Neutrophil (primary cell): ENCODE data around the gene CEP120.

Experiments
- H3K27ac ChIP-seq: fragments of 200-600 bp; sonication (generic); 2 replicates; pipeline ENCODE4 v1.5.1; 2016; ENCODE audit warnings: mild to moderate bottlenecking, moderate library complexity
- H3K27me3 ChIP-seq: fragments of 200-600 bp; sonication (generic); 2 replicates; pipeline ENCODE4 v1.6.0; 2016; ENCODE audit warnings: mild to moderate bottlenecking
- H3K36me3 ChIP-seq: fragments of 200-600 bp; sonication (generic); 2 replicates; pipeline ENCODE4 v1.5.1; 2017
- H3K4me1 ChIP-seq, 2 experiments: fragments of 200-600 bp in 1 of 2; sonication (generic) in 1 of 2; 1 replicate in 1 of 2; 2 replicates in 1 of 2; pipeline versions ENCODE4 v1.5.1 to v1.6.1; 2013 to 2016; ENCODE audit warnings: low read depth in 1 of 2, low read length in 1 of 2, mild to moderate bottlenecking in 1 of 2, moderate library complexity in 1 of 2; ENCODE audit not compliant: control insufficient read depth in 1 of 2, insufficient read depth in 1 of 2
- H3K4me3 ChIP-seq, 2 experiments: fragments of 200-600 bp in 1 of 2; sonication (generic) in 1 of 2; 1 replicate in 1 of 2; 2 replicates in 1 of 2; pipeline ENCODE4 v1.5.1; 2013 to 2016; ENCODE audit warnings: low read depth in 1 of 2, low read length in 1 of 2, mild to moderate bottlenecking in 1 of 2, moderate library complexity in 1 of 2
- H3K9me3 ChIP-seq: fragments of 200-600 bp; sonication (generic); 2 replicates; pipeline ENCODE4 v1.5.1; 2016
- TF ChIP-seq, protein P1 (sequence below): fragments of 200-600 bp; sonication (generic); IDR thresholded peaks from 2 replicates; pipeline ENCODE4 v1.5.1; 2016; ENCODE audit warnings: antibody characterized with exemption

Gene CEP120

DNA sequence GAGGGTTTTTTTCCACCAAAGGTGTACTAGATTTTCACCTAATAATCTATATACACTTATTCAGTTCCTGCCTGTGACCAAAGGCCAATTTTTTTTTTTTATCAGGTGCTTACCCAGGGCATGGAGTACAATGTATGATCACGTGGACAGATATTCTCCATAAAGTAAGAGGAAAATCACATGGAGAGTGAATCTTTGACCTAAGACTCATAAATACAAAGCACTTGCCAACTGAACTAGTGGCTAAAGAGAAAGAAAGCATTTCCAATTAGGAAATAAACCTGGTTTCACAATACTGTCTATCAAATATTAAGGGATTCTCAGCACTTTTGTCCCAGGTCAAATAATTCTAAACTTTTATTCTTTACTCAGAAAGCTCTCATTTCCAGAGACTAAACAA lies 33.0 kb upstream of the CEP120 start:
- Histone ChIP-seq H3K4me3 (no peak overlapping the region), H3K27me3 (no peaks in the 10 kb centered on the region), H3K27ac (no peak overlapping the region), H3K9me3 (no peaks in the 10 kb centered on the region), H3K36me3 (no peaks in the 10 kb centered on the region), H3K4me1 (no peaks in the 10 kb centered on the region)
- TF ChIP-seq, protein P1, sequence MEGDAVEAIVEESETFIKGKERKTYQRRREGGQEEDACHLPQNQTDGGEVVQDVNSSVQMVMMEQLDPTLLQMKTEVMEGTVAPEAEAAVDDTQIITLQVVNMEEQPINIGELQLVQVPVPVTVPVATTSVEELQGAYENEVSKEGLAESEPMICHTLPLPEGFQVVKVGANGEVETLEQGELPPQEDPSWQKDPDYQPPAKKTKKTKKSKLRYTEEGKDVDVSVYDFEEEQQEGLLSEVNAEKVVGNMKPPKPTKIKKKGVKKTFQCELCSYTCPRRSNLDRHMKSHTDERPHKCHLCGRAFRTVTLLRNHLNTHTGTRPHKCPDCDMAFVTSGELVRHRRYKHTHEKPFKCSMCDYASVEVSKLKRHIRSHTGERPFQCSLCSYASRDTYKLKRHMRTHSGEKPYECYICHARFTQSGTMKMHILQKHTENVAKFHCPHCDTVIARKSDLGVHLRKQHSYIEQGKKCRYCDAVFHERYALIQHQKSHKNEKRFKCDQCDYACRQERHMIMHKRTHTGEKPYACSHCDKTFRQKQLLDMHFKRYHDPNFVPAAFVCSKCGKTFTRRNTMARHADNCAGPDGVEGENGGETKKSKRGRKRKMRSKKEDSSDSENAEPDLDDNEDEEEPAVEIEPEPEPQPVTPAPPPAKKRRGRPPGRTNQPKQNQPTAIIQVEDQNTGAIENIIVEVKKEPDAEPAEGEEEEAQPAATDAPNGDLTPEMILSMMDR: no peak

DNA sequence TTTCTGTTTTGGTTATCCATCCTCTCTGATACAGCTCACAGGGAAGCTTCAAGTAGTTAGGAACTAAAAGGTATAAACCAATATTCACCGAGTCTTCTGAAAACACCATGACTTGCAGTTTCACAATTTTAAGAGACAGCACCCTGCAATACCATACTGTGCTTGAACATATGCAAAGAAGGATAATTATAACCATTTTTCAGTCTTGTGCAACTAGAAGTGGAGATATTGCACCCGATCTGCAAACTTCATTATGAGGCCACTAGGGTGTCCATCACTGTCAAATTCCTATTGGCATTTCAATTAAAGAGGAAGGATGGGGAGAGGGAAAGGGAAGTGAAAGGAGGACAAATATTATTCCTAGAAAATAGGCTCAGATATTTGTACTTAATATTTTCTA lies 32.4 kb upstream of the CEP120 start:
- no peaks in the 10 kb centered on the region for H3K27me3 ChIP-seq
- no peak overlapping the region for H3K27ac ChIP-seq
- H3K4me3 ChIP-seq: no peak overlapping the region
- no peaks in the 10 kb centered on the region for H3K4me1 ChIP-seq
- TF ChIP-seq, protein P1: no peak
- no peaks in the 10 kb centered on the region for H3K9me3 ChIP-seq
- H3K36me3 ChIP-seq: no peaks in the 10 kb centered on the region

DNA sequence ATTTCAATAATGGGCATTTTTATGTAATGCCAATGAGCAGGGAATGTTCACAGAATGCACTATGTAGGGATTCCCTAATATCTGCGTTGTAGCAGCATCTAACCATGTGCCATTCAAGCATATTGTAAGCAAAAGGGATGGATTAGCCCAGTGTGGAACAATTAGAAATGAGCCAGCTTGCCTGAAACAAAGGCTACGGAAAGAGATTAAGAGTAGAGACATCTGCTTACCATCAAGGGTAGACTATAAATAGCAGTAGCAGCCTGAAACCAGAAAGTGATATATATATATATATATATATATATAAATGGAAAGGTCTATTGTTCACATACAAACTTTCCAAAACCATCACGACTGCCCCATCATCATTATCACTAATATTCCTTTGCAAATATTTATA lies 31.9 kb upstream of the CEP120 start:
- Histone ChIP-seq H3K4me3 (no peak overlapping the region), H3K9me3 (no peaks in the 10 kb centered on the region), H3K27ac (no peak overlapping the region), H3K36me3 (no peaks in the 10 kb centered on the region), H3K4me1 (no peaks in the 10 kb centered on the region), H3K27me3 (no peaks in the 10 kb centered on the region)
- TF ChIP-seq, protein P1: no peak

DNA sequence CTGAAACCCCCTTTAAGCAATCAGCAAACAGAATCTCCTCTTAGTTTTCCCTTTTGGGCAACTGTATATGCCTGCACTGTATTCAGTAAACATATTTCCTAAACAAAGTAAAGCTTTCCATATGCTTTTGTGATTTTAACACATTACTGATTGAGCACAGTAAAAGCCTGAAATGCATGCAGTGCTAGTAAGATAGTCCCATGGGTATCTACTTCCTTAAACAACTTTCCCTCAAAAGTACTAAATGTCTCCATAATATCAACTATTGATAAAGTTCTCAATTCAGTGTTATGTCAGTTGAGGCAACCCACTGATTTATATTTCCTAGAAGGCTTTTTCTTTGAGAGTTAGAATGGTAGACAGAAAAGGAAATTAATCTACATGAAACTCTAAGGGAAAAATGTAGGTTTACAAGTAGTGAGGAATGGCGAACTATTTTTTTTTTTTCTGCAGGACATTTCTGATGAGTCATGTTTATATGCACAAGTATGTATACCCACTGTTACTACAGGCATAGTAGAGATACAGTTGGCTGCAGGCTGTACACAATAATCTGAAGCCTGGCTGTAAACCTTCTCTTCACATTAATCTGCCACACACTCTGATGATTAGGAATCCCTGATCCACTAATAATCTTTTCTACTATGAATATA lies 31.2 kb upstream of the CEP120 start:
- Histone ChIP-seq H3K4me1 (no peaks in the 10 kb centered on the region), H3K9me3 (no peaks in the 10 kb centered on the region), H3K4me3 (no peak overlapping the region), H3K27me3 (no peaks in the 10 kb centered on the region), H3K27ac (no peak overlapping the region), H3K36me3 (no peaks in the 10 kb centered on the region)
- TF ChIP-seq, protein P1: no peak

DNA sequence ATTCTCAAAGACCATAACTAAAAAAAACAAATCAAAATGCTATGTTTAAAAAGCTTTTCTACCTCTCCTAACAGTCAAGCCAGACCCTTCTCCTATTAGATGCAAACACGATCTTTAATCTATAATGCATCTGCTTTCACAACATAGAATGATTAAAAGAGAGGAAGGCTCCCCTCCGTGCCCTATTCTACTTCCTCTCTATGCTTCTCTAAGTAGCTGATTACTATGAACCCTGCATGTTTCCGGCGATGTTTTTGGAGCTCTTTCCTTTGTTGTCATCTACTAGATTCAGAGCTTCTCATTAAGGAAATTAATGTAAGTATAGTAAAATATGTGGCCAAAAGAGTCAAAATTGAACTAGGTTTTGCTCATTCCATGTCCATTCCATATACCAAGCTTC lies 29.2 kb upstream of the CEP120 start:
- Histone ChIP-seq H3K4me3 (no peak overlapping the region), H3K27ac (no peak overlapping the region), H3K36me3 (no peaks in the 10 kb centered on the region), H3K27me3 (no peaks in the 10 kb centered on the region), H3K9me3 (no peaks in the 10 kb centered on the region), H3K4me1 (no peaks in the 10 kb centered on the region)
- TF ChIP-seq, protein P1: no peak
